H1 (cell line): ENCODE data around the gene PPP1R18. TPM values are rescaled to one million over a fixed set of nuclear protein-coding genes. Genes with fewer than 3 reads are reported as not detected.

ENCODE experiments used
- CTCF ChIA-PET: fragments of 300-600 bp; sonication (Branson Sonifier 250); formaldehyde crosslinking; loops from one replicate; lab custom pipeline; 2021; ENCODE audit not compliant: partially characterized antibody; lab: Charles Lee
- POLR2A ChIA-PET: fragments of 300-600 bp; sonication (Branson Sonifier 250); formaldehyde crosslinking; loops from one replicate; lab custom pipeline; 2021; ENCODE audit warnings: inconsistent platforms; ENCODE audit not compliant: partially characterized antibody; lab: Charles Lee
- DNase-seq, 2 experiments: peaks; one replicate each; pipeline versions ENCODE4 v3.0.0 to v3.0.0-alpha.2; 2010 to 2022; ENCODE audit warnings: low spot score in 2 of 2, low read depth in 1 of 2, mixed read lengths in 1 of 2
- FAIRE-seq: peaks from 2 replicates; lab custom pipeline; 2011; peaks lifted over from hg19 to GRCh38; lab: Jason Lieb, UNC
- H2AFZ ChIP-seq: 2 replicates; pipeline ENCODE4 v1.8.1; 2012; ENCODE audit warnings: low read length, inconsistent platforms
- H2AK5ac ChIP-seq: 2 replicates; pipeline ENCODE4 v1.6.1; 2013; ENCODE audit warnings: low read depth, low read length
- H2BK120ac ChIP-seq: replicated peaks from 2 replicates; pipeline ENCODE3; 2013; ENCODE audit warnings: low read depth, low read length, inconsistent platforms
- H2BK12ac ChIP-seq: 2 replicates; pipeline ENCODE4 v1.6.1; 2013; ENCODE audit warnings: low read depth, low read length
- H2BK15ac ChIP-seq: 2 replicates; pipeline ENCODE4 v1.6.1; 2013; ENCODE audit warnings: low read length
- H2BK20ac ChIP-seq: 2 replicates; pipeline ENCODE4 v1.6.1; 2013; ENCODE audit warnings: low read length
- H2BK5ac ChIP-seq: 2 replicates; pipeline ENCODE4 v1.6.1; 2013; ENCODE audit warnings: low read depth, low read length
- H3K14ac ChIP-seq: 2 replicates; pipeline ENCODE4 v1.6.1; 2013; ENCODE audit warnings: inconsistent platforms; ENCODE audit not compliant: insufficient read length
- H3K18ac ChIP-seq: 2 replicates; pipeline ENCODE4 v1.6.1; 2013; ENCODE audit warnings: low read length; ENCODE audit errors: extremely low read depth
- H3K23ac ChIP-seq: 2 replicates; pipeline ENCODE4 v1.6.1; 2013; ENCODE audit warnings: inconsistent platforms; ENCODE audit not compliant: insufficient read length
- H3K23me2 ChIP-seq: 2 replicates; pipeline ENCODE4 v1.6.1; 2013; ENCODE audit warnings: low read depth, low read length
- H3K27ac ChIP-seq: 2 replicates; pipeline ENCODE4 v1.6.1; 2011; ENCODE audit warnings: low read depth, low read length, inconsistent platforms
- H3K27me3 ChIP-seq, 4 experiments: replicated peaks in 1 of 4; 1 replicate in 1 of 4; 2 replicates in 3 of 4; pipeline versions ENCODE4 v1.6.1 to v1.8.1; 2011 to 2013; ENCODE audit warnings: low read length in 3 of 4, mild to moderate bottlenecking in 3 of 4, inconsistent platforms in 2 of 4, mixed read lengths in 2 of 4, moderate library complexity in 1 of 4; ENCODE audit not compliant: control insufficient read depth in 3 of 4, insufficient read depth in 3 of 4; ENCODE audit errors: extremely low read depth in 1 of 4
- H3K36me3 ChIP-seq, 4 experiments: 2 replicates each; pipeline versions ENCODE4 v1.6.1 to v1.8.1; 2011 to 2013; ENCODE audit warnings: mild to moderate bottlenecking in 4 of 4, low read length in 3 of 4, moderate library complexity in 2 of 4, control low read depth in 1 of 4, inconsistent platforms in 1 of 4; ENCODE audit not compliant: insufficient read depth in 4 of 4, control insufficient read depth in 2 of 4
- H3K4ac ChIP-seq: replicated peaks from 2 replicates; pipeline ENCODE3; 2013; ENCODE audit warnings: low read length, low read depth, mixed read lengths, inconsistent platforms; ENCODE audit not compliant: insufficient read length
- H3K4me1 ChIP-seq, 4 experiments: replicated peaks in 1 of 4; 1 replicate in 1 of 4; 2 replicates in 3 of 4; pipeline versions ENCODE4 v1.6.1 to v1.8.1; 2011 to 2013; ENCODE audit warnings: low read length in 3 of 4, inconsistent platforms in 2 of 4, mixed read lengths in 1 of 4; ENCODE audit not compliant: insufficient read depth in 4 of 4, control insufficient read depth in 3 of 4
- H3K4me2 ChIP-seq, 2 experiments: 2 replicates each; pipeline versions ENCODE4 v1.6.1 to v1.8.1; 2011 to 2013; ENCODE audit warnings: low read depth in 2 of 2, low read length in 2 of 2, control low read depth in 1 of 2, inconsistent platforms in 1 of 2, mild to moderate bottlenecking in 1 of 2; ENCODE audit not compliant: insufficient read depth in 1 of 2
- H3K4me3 ChIP-seq, 4 experiments: fragments of 200-600, 300-600 bp in 1 of 4; sonication (generic), shearing (Covaris generic), sonication (Bioruptor Twin) in 1 of 4; 2 replicates each; pipeline versions ENCODE4 v1.5.1 to v1.8.1; 2011 to 2016; ENCODE audit warnings: low read length in 4 of 4, low read depth in 3 of 4, control low read depth in 2 of 4, inconsistent platforms in 2 of 4, mild to moderate bottlenecking in 2 of 4, mixed read lengths in 1 of 4, moderate library complexity in 1 of 4; ENCODE audit not compliant: insufficient read depth in 2 of 4; ENCODE audit errors: extremely low read depth in 1 of 4
- H3K56ac ChIP-seq: replicated peaks from 2 replicates; pipeline ENCODE3; 2013; ENCODE audit warnings: low read depth, mild to moderate bottlenecking, mixed read lengths, low read length, inconsistent platforms; ENCODE audit not compliant: insufficient read length
- H3K79me1 ChIP-seq: 2 replicates; pipeline ENCODE4 v1.6.1; 2013; ENCODE audit warnings: low read depth, low read length, control low read depth
- H3K79me2 ChIP-seq, 2 experiments: 2 replicates each; pipeline versions ENCODE4 v1.6.1 to v1.8.1; 2012 to 2013; ENCODE audit warnings: low read length in 2 of 2, mild to moderate bottlenecking in 2 of 2, inconsistent platforms in 1 of 2; ENCODE audit not compliant: insufficient read depth in 2 of 2, control insufficient read depth in 1 of 2
- H3K9ac ChIP-seq, 4 experiments: replicated peaks in 1 of 4; 1 replicate in 1 of 4; 2 replicates in 3 of 4; pipeline versions ENCODE4 v1.6.1 to v1.8.1; 2011 to 2013; ENCODE audit warnings: low read depth in 3 of 4, low read length in 3 of 4, control low read depth in 2 of 4, mild to moderate bottlenecking in 2 of 4, moderate library complexity in 2 of 4, inconsistent platforms in 1 of 4; ENCODE audit errors: extremely low read depth in 1 of 4
- H3K9me3 ChIP-seq, 2 experiments: 2 replicates each; pipeline versions ENCODE4 v1.6.1 to v1.8.1; 2012 to 2013; ENCODE audit warnings: mild to moderate bottlenecking in 2 of 2, moderate library complexity in 2 of 2, control low read depth in 1 of 2, inconsistent platforms in 1 of 2, low read depth in 1 of 2, low read length in 1 of 2, mixed read lengths in 1 of 2; ENCODE audit not compliant: insufficient read depth in 2 of 2
- H4K20me1 ChIP-seq, 2 experiments: replicated peaks in 1 of 2; 2 replicates each; pipeline versions ENCODE3 to v1.8.1; 2011 to 2013; ENCODE audit warnings: inconsistent platforms in 2 of 2, low read length in 2 of 2, mild to moderate bottlenecking in 1 of 2; ENCODE audit not compliant: insufficient read depth in 2 of 2, control insufficient read depth in 1 of 2
- H4K5ac ChIP-seq: 2 replicates; pipeline ENCODE4 v1.6.1; 2013; ENCODE audit warnings: low read length, low read depth, mixed read lengths, inconsistent platforms; ENCODE audit not compliant: insufficient read length
- H4K8ac ChIP-seq: 2 replicates; pipeline ENCODE4 v1.8.0; 2013; ENCODE audit warnings: mild to moderate bottlenecking, moderate library complexity, low read length, inconsistent platforms; ENCODE audit not compliant: insufficient read depth; ENCODE audit errors: extremely low read depth
- H4K91ac ChIP-seq: replicated peaks from 2 replicates; pipeline ENCODE3; 2013; ENCODE audit warnings: low read length, mixed read lengths, inconsistent platforms; ENCODE audit not compliant: insufficient read length
- BCL11A ChIP-seq, 2 experiments: IDR thresholded peaks; one replicate each; pipeline ENCODE4 v1.6.1; 2011; ENCODE audit warnings: low read depth in 2 of 2, low read length in 2 of 2, mild to moderate bottlenecking in 2 of 2
- CEBPB ChIP-seq: IDR thresholded peaks from 2 replicates; pipeline ENCODE4 v1.6.1; 2012; ENCODE audit warnings: low read depth, low read length
- CREB1 ChIP-seq: IDR thresholded peaks from 2 replicates; pipeline ENCODE4 v1.6.1; 2012; ENCODE audit warnings: inconsistent platforms
- E2F6 ChIP-seq: IDR thresholded peaks from 2 replicates; pipeline ENCODE4 v1.6.1; 2012; ENCODE audit warnings: inconsistent platforms
- EGR1 ChIP-seq: IDR thresholded peaks from 2 replicates; pipeline ENCODE4 v1.6.1; 2011; ENCODE audit warnings: low read depth, low read length, borderline replicate concordance
- EZH2 ChIP-seq: fragments of 200-600 bp; sonication (generic); IDR thresholded peaks from 2 replicates; pipeline ENCODE4 v1.7.1; 2012; ENCODE audit warnings: low read depth, mild to moderate bottlenecking, moderate library complexity, low read length, inconsistent platforms; ENCODE audit not compliant: severe bottlenecking
- KDM4A ChIP-seq: IDR thresholded peaks from one replicate; pipeline ENCODE4 v1.7.1; 2012; ENCODE audit warnings: low read depth, mild to moderate bottlenecking, moderate library complexity, low read length, inconsistent platforms; ENCODE audit not compliant: severe bottlenecking
- PHF8 ChIP-seq: fragments of 200-600 bp; sonication (generic); conservative IDR thresholded peaks from 2 replicates; pipeline ENCODE4 v1.7.1; 2012; ENCODE audit warnings: low read depth, mild to moderate bottlenecking, inconsistent platforms, low read length, moderate library complexity
- POLR2A ChIP-seq, 2 experiments: IDR thresholded peaks; 1 replicate in 1 of 2; 2 replicates in 1 of 2; pipeline ENCODE4 v1.6.1; 2011; ENCODE audit warnings: low read depth in 2 of 2, low read length in 2 of 2, mild to moderate bottlenecking in 2 of 2; ENCODE audit errors: control extremely low read depth in 1 of 2
- SAP30 ChIP-seq: fragments of 300-600 bp; sonication (generic); IDR thresholded peaks from 2 replicates; pipeline ENCODE4 v1.7.1; 2012; ENCODE audit warnings: low read length, moderate library complexity, mild to moderate bottlenecking, inconsistent platforms; ENCODE audit not compliant: insufficient read depth, insufficient replicate concordance
- SP2 ChIP-seq: IDR thresholded peaks from 2 replicates; pipeline ENCODE4 v1.6.1; 2012; ENCODE audit warnings: mild to moderate bottlenecking, low read length, inconsistent platforms
- TAF1 ChIP-seq: IDR thresholded peaks from 2 replicates; pipeline ENCODE4 v1.6.1; 2011; ENCODE audit warnings: mild to moderate bottlenecking, low read depth, low read length
- USF2 ChIP-seq: IDR thresholded peaks from 2 replicates; pipeline ENCODE4 v1.6.1; 2011; ENCODE audit warnings: low read length, improper control_type of control experiment
- WGBS, 2 experiments: shearing (Covaris generic) in 1 of 2; methylation state at CpG; one replicate each; pipeline versions ENCODE4 v1.1.6 to v1.1.7; 2013 to 2015; ENCODE audit warnings: low lambda C conversion rate in 2 of 2, mixed read lengths in 2 of 2, inconsistent platforms in 1 of 2, low coverage in 1 of 2, missing lambda C conversion rate in 1 of 2; ENCODE audit not compliant: insufficient replicate concordance in 2 of 2, insufficient coverage in 1 of 2, insufficient read length in 1 of 2; ENCODE audit errors: extremely low coverage in 1 of 2, missing lambda C conversion rate in 1 of 2; 5-methylcytosine and 5-hydroxymethylcytosine counted together
- polyA plus RNA-seq, 7 experiments: library from polyadenylated mRNA; depleted of rRNA in 3 of 7; stranded (reverse) in 5 of 7; unstranded in 2 of 7; fragments of >200 nt in 5 of 7; fragments of 200-250 nt in 2 of 7; gene quantifications; 1 replicate in 5 of 7; 2 replicates in 1 of 7; 4 replicates in 1 of 7; pipeline versions ENCODE4 v1.2.1 to v1.2.3, GENCODE V29; 2011 to 2013; ENCODE audit warnings: missing spikeins in 2 of 7, mixed read lengths in 2 of 7
- total RNA-seq: library from RNA; stranded (reverse); fragmentation: NEBNext Ultra II Directional; extraction: Animal tissue kit (Norgen Biotek cat#: 25700); gene quantifications from 2 replicates; pipeline ENCODE4 v1.2.1, GENCODE V29; 2021

Gene PPP1R18
- total and polyA plus RNA-seq, 2 of the 8 experiments (the other 6 are each of a cell fraction or from before 2014, with no cell fraction given) = 25.1 to 29.1 TPM

- peaks cover 11% of the 10 kb centered on the region for H3K23me2 ChIP-seq
- WGBS, 2 experiments = 3% methylated on average over 8 of the region's 8 CpGs; no CpG with 5 or more reads in 1 of the 2 experiments
- peaks cover 0 to 6% of the 10 kb centered on the region in 2 experiments for H4K20me1 ChIP-seq
- H3K4me1 ChIP-seq = peaks cover 0 to 2% (median 0%) of the 10 kb centered on the region in 4 experiments; a peak in 6 of 7 replicates
- H3K9ac ChIP-seq = peak overlapping the region; percentile 53 to 77 (median 70)
- no peak overlapping the region for H2BK20ac ChIP-seq
- no peak for DNase-seq
- peaks cover 4 to 30% of the 10 kb centered on the region in 2 experiments for H3K79me2 ChIP-seq
- no peak overlapping the region for H2AFZ ChIP-seq
- ChIA-PET POLR2A (interaction anchor here (0.7 to 35.9 kb wide), 16 partner anchors 9 to 168 kb away, joined by 3 to 732 read pairs (median 4); partner anchors contain the start of genes ATAT1, C6orf136, DDR1 and DHX16), CTCF (interaction anchor here (0.8 to 8.2 kb wide), 7 partner anchors 11 to 325 kb away, joined by 3 to 61 read pairs (median 5); partner anchors contain the start of gene NRM)
- peak overlapping the region; percentile 33; the same call in 1 of the 2 replicates for H3K27ac ChIP-seq
- H2BK120ac ChIP-seq = peak overlapping the region; percentile 24
- peak overlapping the region; percentile 24 for H3K56ac ChIP-seq
- no peak for FAIRE-seq
- peak overlapping the region; percentile 5 for H3K4ac ChIP-seq
- no peak overlapping the region for H2BK15ac ChIP-seq
- H3K4me2 ChIP-seq = peak overlapping the region; percentile 79
- H3K36me3 ChIP-seq = peaks cover 24 to 35% (median 27%) of the 10 kb centered on the region in 4 experiments
- H3K14ac ChIP-seq = no peak overlapping the region
- peaks cover 3% of the 10 kb centered on the region; the same call in 1 of the 2 replicates for H3K79me1 ChIP-seq
- peak overlapping the region; percentile 90 for H4K5ac ChIP-seq
- H4K91ac ChIP-seq = peak overlapping the region; percentile 76
- H3K23ac ChIP-seq = no peak overlapping the region
- peak overlapping the region; percentile 85; the same call in 1 of the 2 replicates for H4K8ac ChIP-seq
- H3K18ac ChIP-seq = peak overlapping the region; percentile 10; the same call in 1 of the 2 replicates
- H2AK5ac ChIP-seq = no peak overlapping the region
- no peak overlapping the region for H2BK12ac ChIP-seq
- no peaks in the 10 kb centered on the region for H3K27me3 ChIP-seq
- H2BK5ac ChIP-seq = peak overlapping the region; percentile 57
- no peaks in the 10 kb centered on the region for H3K9me3 ChIP-seq
- H3K4me3 ChIP-seq = peak overlapping the region; percentile 63 to 100 (median 82)
- TF ChIP-seq BCL11A (IDR thresholded peaks at IDR 0.05; ENCODE audit: low read depth in 2 of 2, low read length in 2 of 2) (no peak), E2F6 (no peak), SP2 (no peak), EZH2 (no peak), PHF8 (no peak), TAF1 (no peak), CREB1 (no peak), USF2 (no peak), SAP30 (peak; percentile 81), POLR2A (IDR thresholded peaks at IDR 0.05; ENCODE audit: control extremely low read depth in 1 of 2, low read depth in 2 of 2, low read length in 2 of 2) (no peak), CEBPB (no peak), EGR1 (no peak), KDM4A (no peak)
These were observed 30.4 kb upstream of the PPP1R18 start for GRCh38 chr6:30716879-30717128.
